Activated CD8-positive, alpha-beta memory T cell treated with anti-CD3 and anti-CD28 coated beads, Interleukin-2, amount 50 U/mL, for 1 hour (primary cell): ENCODE results near the gene HBA2.
"Not testable (repeated sequence)": the region's sequence is repeated elsewhere in the genome, so short reads cannot be mapped to it uniquely, and the experiment has no call there.

ENCODE experiments used
- DNase-seq: peaks from one replicate; pipeline ENCODE4 v3.0.0-alpha.2; 2020; ENCODE audit errors: extremely low read depth

HBA2 gene

DNA sequence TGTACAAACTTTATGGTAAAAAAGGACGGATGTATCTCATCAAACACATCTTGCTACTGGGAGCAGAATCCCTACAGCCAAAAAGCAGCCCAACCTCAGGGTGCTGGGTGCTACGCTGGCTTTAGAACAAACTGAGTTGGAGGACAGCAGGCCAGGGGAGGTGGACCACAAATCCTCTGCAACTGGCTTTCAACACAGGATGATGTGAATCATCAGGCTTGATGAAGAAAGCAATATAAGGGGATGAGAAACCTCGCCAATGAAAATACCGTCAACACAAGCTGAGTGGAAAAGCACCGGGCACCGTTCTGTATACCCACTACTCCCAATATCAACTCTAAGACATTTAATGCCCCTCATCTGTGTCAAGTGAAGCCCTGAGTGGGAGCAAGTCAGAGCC lies 21.8 kb downstream of the HBA2 start:
- no peak for DNase-seq

DNA sequence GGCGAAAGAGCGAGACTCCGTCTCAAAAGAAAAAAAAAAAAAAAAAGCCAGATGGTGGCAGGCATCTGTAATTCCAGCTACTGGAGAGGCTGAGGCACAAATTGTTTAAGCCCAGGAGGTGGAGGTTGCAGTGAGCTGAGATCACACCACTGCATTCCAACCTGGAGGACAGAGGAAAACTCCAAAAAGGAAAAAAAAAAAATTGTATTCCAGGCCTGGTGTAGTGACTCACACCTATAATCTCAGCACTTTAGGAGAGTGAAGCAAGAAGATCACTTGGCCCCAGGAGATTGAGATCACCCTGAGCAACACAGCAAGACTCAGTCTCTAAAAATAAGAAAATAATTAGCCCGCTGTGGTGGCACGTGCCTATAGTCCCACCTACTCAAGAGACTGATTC lies 27.7 kb downstream of the HBA2 start:
- no peak for DNase-seq

DNA sequence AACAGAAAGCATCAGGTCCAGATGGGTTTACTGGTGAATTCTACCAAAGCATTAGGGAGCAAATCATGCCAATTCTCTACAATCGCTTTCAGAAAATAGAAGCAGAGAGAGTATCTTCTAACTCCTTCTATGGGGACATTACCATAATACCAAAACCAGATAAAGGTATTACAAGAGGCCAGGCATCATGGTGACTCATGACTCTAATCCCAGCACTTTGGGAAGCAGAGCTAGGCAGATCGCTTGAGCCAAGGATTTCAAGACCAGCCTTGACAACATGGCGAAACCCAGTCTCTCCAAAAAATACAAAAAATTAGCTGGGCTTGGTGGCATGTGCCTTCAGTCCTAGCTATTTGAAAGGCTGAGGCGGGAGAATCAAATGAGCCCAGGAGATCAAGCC lies 30.6 kb downstream of the HBA2 start:
- no peak for DNase-seq

DNA sequence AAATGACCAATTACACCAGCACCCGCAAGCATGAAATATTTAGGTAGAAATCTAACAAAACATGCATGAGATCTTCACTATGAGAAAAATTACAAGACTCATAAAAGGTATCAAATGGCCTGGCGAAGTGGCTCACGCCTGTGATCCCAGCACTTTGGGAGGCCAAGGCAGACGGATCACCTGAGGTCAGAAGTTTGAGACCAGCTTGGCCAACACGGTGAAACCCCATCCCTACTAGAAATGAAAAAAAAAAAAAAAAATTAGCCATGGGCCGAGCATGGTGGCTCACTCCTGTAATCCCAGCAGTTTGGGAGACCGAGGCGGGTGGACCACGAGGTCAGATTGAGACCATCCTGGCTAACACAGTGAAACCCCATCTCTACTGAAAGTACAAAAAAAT lies 31.4 kb downstream of the HBA2 start:
- DNase-seq = not testable (repeated sequence)

DNA sequence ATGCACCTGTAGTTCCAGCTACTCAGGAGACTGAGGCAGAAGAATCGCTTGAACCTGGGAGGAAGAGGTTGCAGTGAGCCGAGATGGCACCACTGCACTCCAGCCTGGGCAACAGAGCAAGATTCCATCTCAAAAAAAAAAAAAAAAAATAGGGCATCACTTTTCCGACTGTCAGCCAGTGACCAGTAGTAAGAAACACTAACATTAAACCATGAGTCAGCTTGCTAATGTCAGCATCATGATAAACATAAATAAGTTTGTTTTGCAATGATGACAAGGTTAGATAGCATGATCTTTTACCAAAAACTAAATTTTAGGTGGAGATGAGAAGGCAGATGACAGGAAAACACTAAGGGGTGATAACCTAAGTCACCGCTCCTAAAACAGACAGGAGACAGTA lies 36.7 kb downstream of the HBA2 start:
- not testable (repeated sequence) for DNase-seq

DNA sequence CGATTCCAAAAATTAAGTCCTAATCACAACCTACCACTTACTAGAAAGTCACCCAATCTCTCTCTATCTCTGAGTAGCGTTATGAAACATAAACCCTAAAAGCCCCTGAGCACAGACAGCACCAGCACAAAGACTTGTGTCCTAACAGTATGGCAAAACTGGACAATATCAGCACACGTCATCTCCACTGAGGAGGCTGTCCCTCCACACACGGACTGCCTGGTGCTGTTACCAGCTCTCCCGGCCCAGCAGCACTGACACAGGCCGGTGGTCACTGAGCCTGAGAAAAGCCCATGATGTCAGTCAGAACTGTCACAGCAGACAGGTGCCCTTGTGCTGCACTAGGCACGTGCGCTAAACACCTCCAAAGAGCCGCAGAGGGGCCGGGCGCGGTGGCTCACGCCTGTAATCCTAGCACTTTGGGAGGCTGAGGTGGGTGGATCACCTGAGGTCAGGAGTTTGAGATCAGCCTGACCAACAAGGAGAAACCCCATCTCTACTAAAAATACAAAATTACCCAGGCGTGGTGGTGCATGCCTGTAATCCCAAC lies 39.0 kb downstream of the HBA2 start:
- not testable (repeated sequence) for DNase-seq

GRCh38 chr16:212999-213398 lies 40.3 kb downstream of the HBA2 start:
- no peak for DNase-seq

DNA sequence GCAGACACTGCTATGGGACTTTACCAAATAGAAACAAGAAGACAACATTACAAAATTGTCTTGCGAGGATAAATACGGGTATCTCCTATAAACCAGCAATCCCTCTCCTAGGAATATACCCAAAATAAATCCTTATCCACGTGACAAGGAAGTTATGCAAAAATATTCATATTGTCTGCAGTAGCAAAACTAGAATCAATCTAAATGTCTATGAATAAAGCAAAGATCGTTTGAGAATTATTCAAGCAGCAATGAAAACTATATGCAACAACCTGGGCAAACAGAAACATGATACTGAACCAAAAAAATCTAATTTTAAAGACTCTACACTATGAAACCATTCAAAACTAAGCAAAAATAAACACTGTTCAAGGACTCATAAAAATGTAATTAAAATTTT lies 47.3 kb downstream of the HBA2 start:
- no peak for DNase-seq
